ENCODE data around the gene USP12. TPM values are rescaled to one million over a fixed set of nuclear protein-coding genes. Genes with fewer than 3 reads are reported as not detected.
"Not testable (repeated sequence)": the region's sequence is repeated elsewhere in the genome, so short reads cannot be mapped to it uniquely, and the experiment has no call there.

USP12 gene
- total RNA-seq, 4 donors from 2014 or later = 23.0 to 30.9 (median 26.9) TPM

- TF ChIP-seq POLR2A (IDR thresholded peaks at IDR 0.05) = no peak
- no peak for TF ChIP-seq CTCF (IDR thresholded peaks at IDR 0.05)
- 84 to 91% methylated on average over 3 of the region's 3 CpGs for WGBS, 2 donors
- intact Hi-C loops (cut with DNase I; ENCODE audit: low total_unique reads) = no loop called here
Measured at GRCh38 chr13:27199211-27199610, 27.6 kb upstream of the USP12 start.

GRCh38 chr13:27194895-27195764, 23.5 kb upstream of the USP12 start:
- peak in 1 of 2 donors; percentile 36 for DNase-seq (ENCODE audit: low spot score in 2 of 2)
- no peak for TF ChIP-seq POLR2A (IDR thresholded peaks at IDR 0.05)
- TF ChIP-seq CTCF (IDR thresholded peaks at IDR 0.05) = no peak
- WGBS, 2 donors = 44 to 46% methylated on average over 9 of the region's 9 CpGs
- H3K4me3 ChIP-seq (ENCODE audit: low read depth, poor library complexity, severe bottlenecking) = no peak overlapping the region
- intact Hi-C loops (cut with DNase I; ENCODE audit: low total_unique reads) = no loop called here

More at GRCh38 chr13:27199211-27199610, 27.6 kb upstream of the USP12 start:
- no peak for DNase-seq (ENCODE audit: low spot score in 2 of 2)
- H3K4me3 ChIP-seq (ENCODE audit: low read depth, poor library complexity, severe bottlenecking) = no peak overlapping the region

- no peak for TF ChIP-seq POLR2A (IDR thresholded peaks at IDR 0.05)
- no peak for TF ChIP-seq CTCF (IDR thresholded peaks at IDR 0.05)
- no peak overlapping the region for H3K4me3 ChIP-seq (ENCODE audit: low read depth, poor library complexity, severe bottlenecking)
- WGBS, 2 donors = 73 to 75% methylated on average over 3 of the region's 3 CpGs
- intact Hi-C loops (cut with DNase I; ENCODE audit: low total_unique reads) = no loop called here
- DNase-seq (ENCODE audit: low spot score in 2 of 2) = no peak
Measured at GRCh38 chr13:27194209-27194608, 22.6 kb upstream of the USP12 start.

- intact Hi-C loops (cut with DNase I; ENCODE audit: low total_unique reads) = no loop called here
- TF ChIP-seq POLR2A (IDR thresholded peaks at IDR 0.05) = no peak
- no peak for TF ChIP-seq CTCF (IDR thresholded peaks at IDR 0.05)
- H3K4me3 ChIP-seq (ENCODE audit: low read depth, poor library complexity, severe bottlenecking) = no peak overlapping the region
- WGBS, 2 donors = 93 to 94% methylated on average over 10 of the region's 10 CpGs
- DNase-seq (ENCODE audit: low spot score in 2 of 2) = no peak
Measured at GRCh38 chr13:27193496-27193895, 21.9 kb upstream of the USP12 start.

GRCh38 chr13:27192973-27193372, 21.4 kb upstream of the USP12 start:
- DNase-seq (ENCODE audit: low spot score in 2 of 2) = no peak
- intact Hi-C loops (cut with DNase I; ENCODE audit: low total_unique reads) = no loop called here
- no peak overlapping the region for H3K4me3 ChIP-seq (ENCODE audit: low read depth, poor library complexity, severe bottlenecking)
- WGBS, 2 donors = 83 to 96% methylated on average over 1 of the region's 1 CpG
- TF ChIP-seq POLR2A (IDR thresholded peaks at IDR 0.05) (no peak), CTCF (IDR thresholded peaks at IDR 0.05) (no peak)

GRCh38 chr13:27192367-27192766, 20.8 kb upstream of the USP12 start:
- 30 to 38% methylated on average over 1 of the region's 1 CpG for WGBS, 2 donors

More at GRCh38 chr13:27192367-27192766, 20.8 kb upstream of the USP12 start:
- H3K4me3 ChIP-seq (ENCODE audit: low read depth, poor library complexity, severe bottlenecking); intact Hi-C loops (cut with DNase I; ENCODE audit: low total_unique reads): not testable (repeated sequence)
- peak in 1 of 2 donors; percentile 26 for DNase-seq (ENCODE audit: low spot score in 2 of 2)
